Cerebellar nuclear complex (tissue), 1 donor: ENCODE measurements around the gene HOTAIR.

ENCODE experiments used
- DNase-seq, 2 experiments: peaks; one replicate each; lab custom pipeline; 2025; lab: John Stamatoyannopoulos, UW

HOTAIR gene

GRCh38 chr12:54000116-54001114, 25.7 kb upstream of the HOTAIR start, which contains the start of gene HOXC9:
Gene HOXC9 (plus strand): TSS chr12:54000161. CDS start chr12:54000189, 28 bp downstream.
- no peak for DNase-seq

DNA sequence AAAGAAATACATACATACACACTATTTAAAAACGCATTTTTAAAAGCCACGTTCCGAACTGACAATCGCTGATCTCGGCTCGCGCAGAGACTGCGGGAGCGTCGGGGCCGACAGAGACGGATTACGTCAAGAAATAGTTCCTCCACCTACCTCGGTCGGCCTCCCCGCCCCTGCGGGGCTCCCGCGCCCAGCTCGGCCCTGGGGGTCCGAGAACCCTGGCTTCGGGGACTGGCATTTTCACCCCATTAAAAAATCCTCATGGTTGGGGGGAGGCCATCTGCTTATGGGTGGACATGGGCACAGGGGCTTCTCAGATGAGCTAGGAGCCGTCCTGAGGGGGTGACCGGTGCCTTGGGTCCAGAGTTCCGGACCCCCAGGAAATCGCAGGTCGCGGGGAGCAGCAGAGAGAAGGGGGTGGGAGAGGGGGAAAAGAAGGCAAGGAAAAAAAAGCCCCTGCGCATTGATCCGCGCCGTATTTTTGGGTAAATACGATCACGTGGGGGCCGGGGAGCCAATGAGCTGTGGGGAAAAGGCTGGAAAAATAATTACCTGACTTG, 24.9 kb upstream of the HOTAIR start:
- DNase-seq, result no peak

DNA sequence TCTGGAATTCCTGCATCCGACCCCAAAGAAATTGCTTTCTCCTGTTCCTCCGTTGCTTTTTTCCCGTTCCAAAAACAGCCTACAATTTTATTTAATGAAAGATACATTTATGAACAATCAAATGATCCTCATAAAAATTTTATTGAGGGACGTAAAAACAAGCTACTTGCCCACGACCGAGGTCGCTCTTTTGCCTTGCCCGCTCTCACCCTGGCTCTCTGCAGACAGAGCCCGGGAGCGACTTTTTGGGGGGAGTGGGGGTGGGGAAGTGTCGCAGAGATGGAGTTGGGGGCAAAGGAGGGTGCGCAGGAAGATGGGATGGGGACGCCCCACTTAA, 24.1 kb upstream of the HOTAIR start:
- DNase-seq, result no peak

DNA sequence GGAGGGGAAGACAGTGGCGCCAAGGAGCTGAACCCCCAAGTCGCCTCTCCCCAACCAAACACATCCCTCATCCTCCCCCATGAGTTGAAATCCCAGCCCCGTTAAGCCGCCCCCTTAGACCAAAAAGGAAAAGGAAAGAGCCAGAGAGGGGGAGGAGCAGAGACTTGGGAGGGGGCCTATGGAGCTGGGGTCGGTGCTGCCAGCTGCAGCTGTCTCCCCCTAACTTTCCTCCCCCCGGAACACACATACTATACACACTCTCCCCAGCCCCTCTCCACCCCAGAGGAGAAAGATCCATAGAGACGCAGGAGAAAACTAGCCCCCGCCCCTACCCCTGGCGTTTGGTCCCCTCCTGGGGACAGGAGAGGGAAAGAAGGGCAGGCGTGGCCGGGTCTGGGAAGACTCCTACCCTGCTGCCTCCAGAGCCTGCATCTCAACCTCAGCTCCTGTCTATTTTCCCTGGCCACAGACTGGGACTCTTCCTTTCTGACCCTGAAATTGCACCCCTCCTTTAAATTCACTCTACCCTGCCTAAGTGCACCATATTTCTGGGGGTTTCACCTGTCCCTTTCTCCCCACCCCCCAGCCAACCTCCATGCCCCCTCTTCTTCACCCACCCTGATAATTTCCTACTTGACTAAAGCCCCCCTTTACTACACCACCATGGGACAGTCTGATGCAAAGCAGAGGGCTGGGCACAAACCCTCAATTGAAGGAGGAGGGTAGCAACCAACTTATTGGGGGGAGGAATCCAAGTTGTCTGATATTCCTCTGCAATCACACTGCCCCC, 23.6 kb upstream of the HOTAIR start:
- no peak for DNase-seq

DNA sequence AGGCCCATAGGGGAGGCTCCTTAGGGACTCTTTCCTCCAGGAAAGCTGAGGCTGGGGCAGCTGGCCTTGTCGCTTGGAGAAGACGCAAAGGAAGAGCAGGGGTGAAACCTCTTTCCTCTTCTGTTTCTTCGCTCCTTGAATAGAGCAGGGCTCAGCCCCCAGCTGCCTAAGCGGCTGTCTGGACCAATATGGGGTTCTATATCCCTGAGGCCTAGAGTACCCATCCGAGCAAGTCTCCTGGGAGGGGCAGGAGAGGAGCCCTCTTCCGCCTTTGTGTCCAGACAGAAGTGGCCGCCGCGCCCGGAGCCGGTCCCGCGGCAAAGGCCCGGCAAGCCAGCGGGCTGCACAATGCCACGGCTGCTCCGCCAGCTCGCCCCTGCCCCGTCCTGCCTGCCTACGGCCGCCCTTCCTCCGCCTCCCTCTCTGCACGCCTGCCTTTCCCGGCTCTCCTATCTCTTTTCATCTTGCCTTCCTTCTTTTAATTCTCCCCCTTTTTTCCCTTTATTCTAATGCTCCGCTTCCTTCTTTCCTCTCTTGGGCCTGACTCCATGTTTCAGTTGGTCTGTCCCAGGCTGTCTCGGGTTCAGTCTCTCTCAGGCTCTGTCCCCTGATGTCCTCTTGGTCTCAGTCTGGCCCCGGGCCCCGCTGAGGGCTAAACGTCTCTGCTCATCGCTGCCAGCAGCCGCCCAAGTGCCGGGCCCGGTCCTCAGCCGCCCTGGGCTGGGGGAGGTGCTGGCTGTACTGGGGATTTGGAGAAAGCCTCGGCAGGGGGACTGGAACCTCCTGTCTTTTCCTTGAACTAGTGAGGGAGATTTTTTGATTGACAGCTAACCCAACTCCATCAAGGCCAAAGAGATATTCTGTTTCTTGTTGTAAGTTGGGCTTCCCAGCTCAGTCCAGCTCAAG, 22.7 kb upstream of the HOTAIR start:
- DNase-seq, result no peak

GRCh38 chr12:53996240-53997203, 21.8 kb upstream of the HOTAIR start:
- no peak for DNase-seq

DNA sequence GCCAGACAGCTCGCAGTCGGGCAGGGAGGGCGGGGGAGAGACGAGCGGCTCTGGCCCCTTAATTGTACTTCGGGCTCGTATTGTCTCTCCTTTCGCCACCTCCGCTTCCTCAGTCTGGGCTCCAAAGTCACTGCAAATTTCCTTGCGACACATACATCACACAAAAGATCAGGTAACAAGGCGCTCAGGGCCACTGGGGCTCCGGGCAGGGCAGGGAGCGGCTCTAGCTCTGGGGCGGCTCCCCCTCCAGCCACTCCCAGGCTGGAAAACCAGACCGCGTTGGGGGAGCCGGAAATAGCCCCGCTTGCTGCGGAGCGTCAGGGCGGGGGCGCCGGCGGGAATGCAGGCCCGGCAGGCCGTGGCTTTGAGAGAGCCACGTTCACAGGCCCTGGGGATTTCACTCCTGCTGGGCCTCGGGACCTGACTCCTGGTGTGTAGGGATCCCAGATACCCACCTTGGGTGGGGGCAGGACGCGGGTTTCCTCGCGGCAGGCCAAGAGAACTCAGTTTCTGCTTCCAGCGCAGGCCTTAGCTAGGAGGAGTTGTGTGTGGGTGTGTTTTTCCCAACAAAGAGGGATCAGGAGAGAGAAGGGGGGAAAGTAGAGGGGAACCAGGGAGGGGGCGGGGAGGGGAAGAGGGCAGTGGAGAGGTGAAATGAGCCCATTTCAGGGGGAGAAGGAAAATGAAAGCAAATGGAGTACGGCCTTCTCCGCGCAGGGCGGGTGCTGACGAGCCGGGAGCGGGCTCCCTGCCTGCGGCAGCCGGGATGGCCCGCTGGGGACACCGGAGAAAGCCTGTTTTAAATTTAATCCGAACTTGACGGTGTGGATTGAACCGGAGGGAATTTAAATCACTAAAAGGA, 20.9 kb upstream of the HOTAIR start:
- DNase-seq, result no peak

DNA sequence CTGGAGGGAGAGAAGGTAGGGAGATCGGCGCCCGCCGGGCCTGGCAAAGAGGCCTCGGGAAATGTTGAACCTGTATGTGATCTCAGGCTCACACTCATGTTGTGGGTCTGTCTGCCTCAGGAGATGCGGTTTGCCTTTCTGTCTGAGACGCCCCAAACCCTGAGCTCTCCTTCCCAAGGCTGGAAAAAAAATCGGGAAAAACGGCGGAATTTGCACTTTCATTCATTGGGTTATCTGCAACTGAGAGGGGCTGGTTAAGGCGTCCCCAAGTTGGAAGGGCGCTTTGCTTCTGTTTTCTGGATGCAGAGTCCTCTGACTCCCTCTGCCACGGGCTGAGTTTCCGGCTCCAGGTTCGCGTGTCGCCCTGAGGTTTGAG, 20.2 kb upstream of the HOTAIR start:
- no peak for DNase-seq

GRCh38 chr12:53994264-53995001, 19.7 kb upstream of the HOTAIR start:
- DNase-seq, result no peak

- DNase-seq, result no peak
Observed at GRCh38 chr12:53994009-53994263, 19.2 kb upstream of the HOTAIR start.

DNA sequence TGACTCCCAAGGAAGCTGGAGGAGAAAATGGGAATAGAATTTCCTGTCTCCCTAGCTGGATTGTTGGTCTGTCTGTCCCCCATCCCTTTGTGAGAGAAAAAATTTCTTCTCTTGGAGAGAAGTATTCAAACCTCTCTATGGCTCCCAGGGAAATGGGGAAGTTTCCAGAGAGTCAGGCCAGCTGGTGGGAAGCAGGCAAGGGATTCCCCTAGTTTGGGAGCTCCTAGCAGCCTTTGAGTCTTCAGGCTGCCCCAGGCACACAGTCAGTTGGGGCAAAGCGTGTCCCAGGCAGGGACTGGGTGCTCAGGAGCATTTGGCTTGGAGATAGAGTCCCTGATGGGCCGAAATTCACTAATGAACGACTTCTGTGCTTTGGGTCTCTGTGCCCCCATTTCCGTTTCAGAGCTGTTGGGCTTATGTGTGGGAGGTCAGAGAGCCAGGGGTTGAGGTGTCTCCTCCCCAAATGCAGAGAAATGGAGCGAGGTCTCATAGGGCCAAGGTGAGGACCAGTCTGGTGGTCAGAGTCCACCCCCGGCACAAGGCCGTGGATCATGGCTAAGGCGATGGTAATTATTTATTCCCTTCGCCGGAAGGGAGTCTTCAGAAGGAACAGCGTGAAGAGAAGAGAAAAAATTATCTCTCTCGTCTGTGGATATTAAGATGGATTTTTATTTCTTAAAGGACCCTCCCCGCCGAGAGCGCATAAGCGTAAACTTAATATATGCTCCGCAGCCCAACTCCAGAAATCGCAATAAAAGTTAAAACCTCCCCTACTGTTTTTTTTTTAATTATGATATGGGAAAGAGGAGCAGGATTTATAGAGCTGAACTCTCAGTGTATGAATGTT, 18.6 kb upstream of the HOTAIR start:
- DNase-seq, result no peak

GRCh38 chr12:53992377-53992889, 17.7 kb upstream of the HOTAIR start:
- no peak for DNase-seq

- DNase-seq, result no peak
Observed at GRCh38 chr12:53991077-53991460, 16.3 kb upstream of the HOTAIR start.

DNA sequence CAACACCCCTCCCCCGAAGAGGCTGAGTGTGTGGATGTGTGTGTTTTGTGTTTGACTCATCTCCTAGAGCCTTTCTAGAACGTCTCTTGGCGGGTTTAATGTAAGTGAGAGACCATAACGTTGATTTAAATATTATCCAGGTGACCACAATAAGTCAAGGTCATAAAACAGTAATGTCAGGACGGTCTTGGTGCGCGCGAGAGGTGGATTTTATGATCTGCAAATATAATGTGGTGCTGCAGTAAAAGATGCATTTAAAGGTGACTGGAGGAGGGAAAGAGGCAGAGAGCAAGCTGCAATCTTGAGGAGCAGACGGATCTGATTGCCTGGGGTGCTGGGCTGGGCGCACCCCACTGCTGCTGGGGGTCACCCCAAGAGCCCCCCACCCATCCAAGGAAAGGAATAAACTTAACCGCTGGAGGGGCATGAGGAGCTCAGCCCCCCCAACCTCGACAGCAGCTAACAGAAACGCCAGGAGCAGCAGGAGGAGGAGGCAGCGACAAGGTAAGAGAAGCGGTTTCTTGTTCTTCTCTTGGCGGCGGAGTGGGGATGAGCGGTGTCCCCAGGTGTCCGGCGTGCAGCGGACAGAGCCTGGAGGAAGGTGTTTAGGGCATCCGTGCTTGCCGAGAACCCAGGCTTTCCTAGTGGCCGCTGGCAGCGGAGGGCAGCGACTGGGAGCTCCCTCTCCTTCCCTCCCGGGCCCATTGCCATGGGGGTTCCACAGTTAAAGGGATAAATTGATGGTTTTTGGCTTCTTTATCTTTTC, 15.7 kb upstream of the HOTAIR start:
- DNase-seq, result no peak

DNA sequence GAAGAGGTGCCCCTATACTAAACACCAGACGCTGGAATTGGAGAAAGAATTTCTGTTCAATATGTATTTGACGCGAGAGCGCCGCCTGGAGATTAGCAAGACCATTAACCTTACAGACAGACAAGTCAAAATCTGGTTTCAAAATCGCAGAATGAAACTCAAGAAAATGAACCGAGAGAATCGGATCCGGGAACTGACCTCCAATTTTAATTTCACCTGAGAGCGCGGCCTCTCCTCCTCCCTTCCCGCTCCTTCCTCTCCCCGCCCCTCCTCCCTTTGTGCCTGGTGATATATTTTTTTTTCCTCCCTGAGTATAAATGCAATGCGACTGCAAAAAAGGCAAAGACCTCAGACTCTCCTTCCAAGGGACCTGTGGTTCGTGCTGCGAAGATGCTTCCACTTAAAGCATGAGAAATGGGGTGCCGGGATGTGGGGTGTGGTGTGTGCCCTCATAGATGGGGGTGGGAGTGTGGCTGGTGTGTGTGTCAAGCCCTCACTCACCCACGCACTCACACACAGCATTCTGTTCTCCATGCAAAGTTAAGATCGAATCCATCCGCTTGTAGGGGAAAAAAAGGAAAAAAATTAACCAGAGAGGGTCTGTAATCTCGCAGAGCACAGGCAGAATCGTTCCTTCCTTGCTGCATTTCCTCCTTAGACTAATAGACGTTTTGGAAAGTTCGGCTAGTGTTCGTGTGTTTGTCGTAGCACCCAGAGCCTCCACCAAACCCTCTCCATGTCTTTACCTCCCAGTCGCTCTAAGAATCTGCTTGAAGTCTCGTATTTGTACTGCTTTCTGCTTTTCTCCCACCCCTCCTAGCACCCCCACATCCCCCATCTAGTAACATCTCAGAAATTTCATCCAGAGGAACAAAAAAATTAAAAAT, 14.7 kb upstream of the HOTAIR start:
- no peak for DNase-seq
